HG03575 (cell line): ENCODE measurements around the gene SERPINB12.
A peak's percentile ranks its signal among the peaks of the same experiment; 100 is the strongest.

ENCODE experiments used
- ATAC-seq: cut with Tn5 transposase; IDR thresholded peaks from one replicate; pipeline ENCODE4 v1.9.1; 2021; ENCODE audit not compliant: unreplicated experiment, insufficient number of reproducible peaks, low FRiP score; ENCODE audit errors: extremely low read depth

SERPINB12 gene, protein sequence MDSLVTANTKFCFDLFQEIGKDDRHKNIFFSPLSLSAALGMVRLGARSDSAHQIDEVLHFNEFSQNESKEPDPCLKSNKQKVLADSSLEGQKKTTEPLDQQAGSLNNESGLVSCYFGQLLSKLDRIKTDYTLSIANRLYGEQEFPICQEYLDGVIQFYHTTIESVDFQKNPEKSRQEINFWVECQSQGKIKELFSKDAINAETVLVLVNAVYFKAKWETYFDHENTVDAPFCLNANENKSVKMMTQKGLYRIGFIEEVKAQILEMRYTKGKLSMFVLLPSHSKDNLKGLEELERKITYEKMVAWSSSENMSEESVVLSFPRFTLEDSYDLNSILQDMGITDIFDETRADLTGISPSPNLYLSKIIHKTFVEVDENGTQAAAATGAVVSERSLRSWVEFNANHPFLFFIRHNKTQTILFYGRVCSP

GRCh38 chr18:63542069-63542468 lies at the start of gene SERPINB12:
TSS of gene SERPINB12 (plus strand) at chr18:63542369. CDS start at chr18:63556160, 13,791 bp downstream.
- ATAC-seq: no peak

DNA sequence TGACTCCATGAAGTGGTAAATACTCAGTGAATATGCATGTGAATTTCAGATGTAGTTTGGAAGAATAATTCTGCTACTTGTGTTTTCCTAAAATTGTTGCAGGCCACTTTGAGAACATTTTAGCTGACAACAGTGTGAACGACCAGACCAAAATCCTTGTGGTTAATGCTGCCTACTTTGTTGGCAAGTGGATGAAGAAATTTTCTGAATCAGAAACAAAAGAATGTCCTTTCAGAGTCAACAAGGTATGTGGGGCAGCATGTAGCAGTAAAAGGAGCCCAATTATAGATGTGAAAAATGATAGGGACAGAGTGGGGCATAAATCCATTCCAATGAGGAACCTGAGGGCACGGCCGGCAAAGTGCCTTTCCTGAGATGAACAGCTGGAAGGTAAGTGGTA lies 49.3 kb upstream of the SERPINB12 start:
- no peak for ATAC-seq

DNA sequence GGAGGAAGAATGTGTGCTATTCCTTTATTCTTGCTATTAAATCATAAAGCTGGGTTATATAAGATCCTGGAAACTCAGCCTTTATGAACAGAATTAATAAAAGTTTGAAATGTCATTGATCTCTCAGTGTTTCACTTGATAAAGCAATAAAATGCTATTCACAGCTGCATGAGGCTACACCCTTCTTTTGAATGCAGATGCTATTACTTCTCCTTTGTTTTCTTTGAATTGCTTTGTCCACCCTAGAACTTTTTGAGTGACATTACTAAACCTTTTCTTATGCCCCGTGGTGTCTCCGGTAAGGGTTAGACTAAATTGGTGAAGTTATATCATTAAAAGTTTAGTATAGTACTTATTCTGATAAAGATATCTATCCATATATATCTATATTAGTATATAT lies 46.5 kb upstream of the SERPINB12 start:
- no peak for ATAC-seq

DNA sequence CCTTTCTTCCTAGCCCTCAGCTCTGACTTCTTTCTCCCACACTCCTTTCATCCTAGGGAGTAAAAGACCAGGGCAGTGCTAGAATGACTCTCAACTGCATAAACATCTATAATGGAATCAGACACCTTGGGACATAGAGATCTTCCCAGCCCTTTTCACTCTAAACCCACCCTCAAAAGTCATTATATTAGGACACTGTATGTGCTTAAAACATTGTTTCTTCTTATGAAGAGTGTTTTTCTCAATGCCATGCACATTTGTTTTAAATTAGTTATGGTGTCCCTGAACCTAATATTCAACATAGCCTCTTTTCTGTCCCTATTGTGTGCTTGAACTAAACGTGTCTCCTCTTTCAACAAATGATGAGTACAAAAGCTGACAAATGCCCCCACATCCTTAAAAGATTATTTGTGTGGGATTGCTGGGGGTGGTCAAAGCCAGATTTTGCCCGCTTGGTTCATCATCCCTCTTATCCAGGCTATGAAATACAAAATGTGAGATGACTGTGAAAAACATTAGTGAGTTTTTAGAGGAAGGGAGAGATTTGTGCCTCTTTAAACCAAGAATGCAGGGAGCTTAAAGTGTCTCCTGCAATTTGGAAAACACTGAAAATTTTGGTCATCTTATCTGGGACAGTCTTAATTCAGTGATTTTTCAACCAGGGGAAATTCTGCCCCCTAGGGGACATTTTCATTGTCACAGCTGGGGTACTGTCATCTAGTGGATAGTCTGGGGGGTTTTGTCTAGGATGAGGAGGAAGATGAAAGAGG lies 36.4 kb upstream of the SERPINB12 start:
- no peak for ATAC-seq

DNA sequence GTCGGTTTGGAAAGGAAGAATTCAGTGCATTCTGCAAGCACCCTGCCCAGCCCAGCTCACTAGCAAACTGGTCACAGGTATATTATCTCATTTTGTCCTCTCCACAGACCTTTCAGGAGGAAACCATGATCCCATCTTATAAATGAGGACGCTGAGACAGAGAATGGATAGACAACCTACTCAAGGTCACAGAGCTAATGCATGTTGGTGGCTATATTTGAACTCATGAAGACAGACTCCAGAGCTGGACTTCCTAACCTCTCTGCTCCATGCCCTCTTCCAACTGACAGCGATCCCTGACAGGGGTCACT lies 35.9 kb upstream of the SERPINB12 start:
- ATAC-seq: no peak

GRCh38 chr18:63508596-63508995 lies 33.6 kb upstream of the SERPINB12 start:
- ATAC-seq: no peak

- ATAC-seq: no peak
Measured at GRCh38 chr18:63511285-63511684, 30.9 kb upstream of the SERPINB12 start.

DNA sequence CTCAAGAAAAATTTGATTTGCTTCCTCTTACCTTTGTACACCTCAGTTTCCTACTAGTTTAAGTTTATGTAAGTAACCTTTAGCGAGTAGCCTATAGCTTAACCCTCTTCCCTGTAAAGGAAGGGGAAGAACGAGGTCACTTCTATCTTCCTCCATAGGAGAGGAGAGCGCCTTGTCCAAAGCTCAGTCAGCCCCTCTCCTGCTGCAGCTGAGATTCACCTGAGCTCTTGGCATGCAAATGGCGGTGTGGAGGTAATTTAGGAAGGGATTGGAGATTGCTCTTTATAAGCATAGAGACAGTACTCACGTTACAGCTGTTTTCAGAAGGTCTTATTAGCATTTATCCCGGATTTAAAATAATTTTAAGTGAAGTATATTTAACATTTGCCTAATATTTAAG lies 27.8 kb upstream of the SERPINB12 start:
- ATAC-seq: no peak

GRCh38 chr18:63514888-63515678 lies 27.1 kb upstream of the SERPINB12 start:
- ATAC-seq: no peak

GRCh38 chr18:63515801-63516200 lies 26.4 kb upstream of the SERPINB12 start:
- ATAC-seq: no peak

DNA sequence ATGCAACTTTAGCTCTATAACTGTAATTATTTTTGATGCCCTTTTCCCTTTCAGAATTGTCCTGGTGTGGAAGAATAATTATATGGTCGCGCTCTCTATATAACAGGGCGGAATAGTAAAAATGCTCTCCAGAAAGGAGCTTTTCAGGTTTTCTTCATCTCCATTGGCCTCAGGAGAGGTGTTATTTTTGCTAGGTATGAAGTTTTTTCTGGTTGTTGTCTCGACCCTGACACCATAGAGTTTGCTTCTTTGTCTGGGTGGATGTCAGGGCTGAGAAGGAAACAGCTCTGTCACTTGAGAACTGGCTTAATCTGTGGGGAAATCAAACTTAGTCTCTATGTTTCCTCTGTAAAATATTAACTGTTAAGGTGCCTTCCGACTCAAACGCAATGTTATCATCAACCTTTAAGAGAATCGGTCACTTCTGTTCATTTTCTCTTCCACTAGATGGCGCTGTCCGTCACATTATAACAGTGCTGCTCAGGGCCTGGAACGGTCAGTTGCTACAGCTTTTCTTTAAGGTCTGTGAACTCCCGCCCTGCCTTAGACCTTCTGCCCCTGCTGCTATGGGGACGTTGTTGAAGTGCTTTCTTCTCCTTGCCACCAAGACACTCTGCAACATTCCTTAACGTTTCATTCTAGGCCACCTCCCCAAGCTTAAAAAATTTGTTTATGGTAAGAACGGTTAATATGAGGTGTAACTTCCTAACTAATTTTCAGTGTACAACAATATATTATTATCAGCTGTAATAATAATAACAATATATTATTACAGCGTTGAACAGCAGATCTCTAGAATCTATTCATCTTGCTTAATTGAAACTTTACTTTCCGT lies 23.8 kb upstream of the SERPINB12 start:
- ATAC-seq: peak; percentile 85

DNA sequence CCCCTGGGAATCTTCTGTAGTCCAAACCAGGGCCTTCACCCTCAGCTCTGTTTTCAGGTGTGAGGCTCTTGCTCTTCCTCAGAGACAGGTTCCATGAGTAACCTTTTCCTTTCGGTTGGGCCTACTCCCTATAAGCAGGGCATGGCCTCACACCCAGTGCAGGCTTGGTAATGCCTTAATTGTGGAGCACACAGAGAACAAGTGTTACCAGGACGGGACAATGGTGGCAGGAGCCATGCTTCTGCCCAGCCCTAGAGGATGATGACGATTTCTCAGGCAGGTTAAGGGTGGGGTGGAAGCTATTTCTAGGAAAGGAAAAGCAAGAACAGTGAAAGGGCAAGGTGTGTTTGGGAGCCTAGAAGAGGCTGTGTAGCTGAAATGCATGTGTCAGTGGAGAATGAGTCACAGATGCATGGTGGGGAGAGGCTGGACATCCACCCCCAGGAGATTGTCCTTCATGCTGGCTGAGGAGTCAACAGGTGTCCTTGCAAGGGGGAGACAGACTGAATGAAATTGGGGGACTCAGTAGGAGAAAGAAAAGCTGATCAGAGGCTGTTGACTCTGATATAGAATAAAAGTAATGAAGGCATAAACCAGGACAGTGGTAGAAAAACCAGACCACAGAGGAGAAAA lies 22.0 kb upstream of the SERPINB12 start:
- no peak for ATAC-seq

DNA sequence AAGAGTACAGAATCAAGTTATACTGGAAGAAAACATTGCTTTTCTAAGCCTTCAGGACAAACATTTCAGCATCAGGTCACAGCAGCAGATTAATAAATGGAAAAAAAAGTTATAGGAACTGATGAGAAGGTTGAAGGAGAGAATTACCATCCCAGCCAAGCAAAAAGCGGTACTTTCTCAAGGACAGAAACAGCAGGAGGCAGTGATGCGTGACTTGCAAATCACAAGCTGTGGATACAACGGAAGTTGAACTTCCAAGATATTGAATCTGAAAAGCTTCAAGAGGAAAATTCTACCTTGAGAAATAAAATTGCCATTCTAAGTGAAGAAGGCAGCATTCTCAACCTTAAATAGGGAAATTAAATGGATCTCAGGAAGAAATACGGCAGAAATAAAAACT lies 18.5 kb upstream of the SERPINB12 start:
- ATAC-seq: no peak

- no peak for ATAC-seq
Measured at GRCh38 chr18:63527251-63527650, 14.9 kb upstream of the SERPINB12 start.

DNA sequence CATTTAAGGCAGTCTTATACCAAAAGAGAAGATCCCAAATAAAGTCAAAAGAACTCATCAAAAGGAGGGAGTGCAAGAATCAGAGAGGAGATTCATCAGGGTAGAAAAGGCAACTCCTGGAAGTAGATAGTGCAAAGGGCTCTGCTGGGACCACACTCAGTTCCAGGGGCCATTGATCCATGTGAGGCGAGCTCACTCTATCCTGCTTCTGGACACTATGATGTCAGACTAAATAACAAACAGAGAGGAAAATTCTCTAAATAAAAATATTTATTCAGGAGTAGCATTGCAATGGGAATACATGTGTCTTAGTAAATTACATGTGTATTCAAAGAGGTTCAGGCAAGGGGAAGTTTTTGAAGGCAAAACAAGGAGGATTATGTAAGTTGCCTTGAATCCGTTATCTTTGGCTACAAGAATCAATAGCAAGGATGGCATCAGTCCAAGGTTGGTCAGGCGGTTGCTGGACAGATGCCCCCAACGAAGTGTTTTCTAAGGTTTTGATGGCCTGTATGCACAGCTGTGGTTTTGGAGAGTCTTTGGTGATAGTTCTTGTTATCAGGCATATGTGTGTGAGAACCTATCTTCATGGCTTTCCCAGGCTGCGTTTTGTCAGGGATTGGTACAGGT lies 13.2 kb upstream of the SERPINB12 start:
- ATAC-seq: no peak

- no peak for ATAC-seq
Measured at GRCh38 chr18:63532471-63532870, 9.7 kb upstream of the SERPINB12 start.

GRCh38 chr18:63534615-63535014 lies 7.6 kb upstream of the SERPINB12 start:
- peak; percentile 69 for ATAC-seq

GRCh38 chr18:63539904-63540510 lies 2.2 kb upstream of the SERPINB12 start:
- no peak for ATAC-seq
